K562 (cell line): ENCODE measurements around the gene COA7. TPM values are rescaled to one million over a fixed set of nuclear protein-coding genes. Genes with fewer than 3 reads are reported as not detected.

ENCODE experiments used
- polyA plus RNA-seq, 8 experiments: library from polyadenylated mRNA; depleted of rRNA in 4 of 8; stranded (reverse) in 5 of 8; unstranded in 3 of 8; fragments of >200 nt; fragmentation: Nextera tagmentation in 2 of 8; fragmentation: Illumina TruSeq in 1 of 8; extraction: Ambion mirVana in 2 of 8; extraction: Trizol in 1 of 8; gene quantifications; 2 replicates each; pipeline versions ENCODE4 v1.2.1 to v1.2.3, GENCODE V29; 2011 to 2014; ENCODE audit warnings: inconsistent platforms in 1 of 8, missing spikeins in 1 of 8
- total RNA-seq, 7 experiments: library from RNA; depleted of rRNA in 6 of 7; stranded (reverse); fragments of >200 nt in 6 of 7; fragmentation: Illumina TruSeq in 2 of 7; extraction: Trizol in 2 of 7; gene quantifications; 2 replicates each; pipeline versions ENCODE4 v1.2.1 to v1.2.3, GENCODE V29; 2011 to 2021; ENCODE audit warnings: low replicate concordance in 1 of 7
- TF ChIP-seq, protein P1 (sequence below), 2 experiments: fragments of 450-650 bp in 1 of 2; sonication (generic) in 1 of 2; formaldehyde crosslinking in 1 of 2; IDR thresholded peaks; 2 replicates each; pipeline versions ENCODE4 v1.7.1 to v1.9.0; 2016 to 2022; ENCODE audit warnings: inconsistent platforms in 1 of 2, mild to moderate bottlenecking in 1 of 2, missing genetic modification reagents in 1 of 2
- TF ChIP-seq, protein P2 (sequence below): sonication (generic); formaldehyde crosslinking; IDR thresholded peaks from 2 replicates; pipeline ENCODE4 v1.8.0; 2022; ENCODE audit warnings: mild to moderate bottlenecking, missing genetic modification reagents
- TF ChIP-seq, protein P3 (sequence below), 2 experiments: fragments of 450-650 bp; conservative IDR thresholded peaks; 2 replicates each; pipeline ENCODE4 v1.6.1; 2017; ENCODE audit warnings: mild to moderate bottlenecking in 2 of 2, moderate library complexity in 2 of 2
- TF ChIP-seq, protein P4 (sequence below): sonication (generic); formaldehyde crosslinking; IDR thresholded peaks from 2 replicates; pipeline ENCODE4 v1.8.0; 2022; ENCODE audit warnings: missing genetic modification reagents, mild to moderate bottlenecking, borderline replicate concordance

Gene COA7
- total and polyA plus RNA-seq, 9 of the 15 experiments (the other 6 are each of a cell fraction or from before 2014, with no cell fraction given), result 19.4 to 82.8 (median 51.0) TPM

DNA sequence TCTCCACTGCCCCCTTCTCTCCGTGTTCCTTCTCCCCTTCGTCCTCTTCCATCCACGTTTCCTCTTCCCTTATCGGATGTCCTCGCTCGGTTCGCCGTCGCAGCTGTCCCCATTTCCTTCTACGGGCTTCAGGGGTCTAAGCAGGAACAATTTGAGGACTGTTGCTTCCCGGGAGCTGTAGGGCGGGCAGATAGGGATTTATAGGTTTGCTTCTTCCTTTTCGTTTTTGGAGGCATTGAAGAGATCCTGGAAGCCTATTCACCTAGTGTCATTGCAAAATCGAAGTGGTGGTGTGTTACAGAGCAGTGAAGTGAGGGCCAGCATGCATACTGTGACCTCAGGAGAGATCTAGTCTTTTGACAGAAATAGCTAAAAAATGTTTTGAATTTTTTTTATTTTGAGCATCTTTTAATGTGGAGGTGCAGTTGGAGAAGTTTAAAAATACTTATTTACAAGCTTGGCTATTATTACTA, 29.0 kb upstream of the COA7 start (continued):
- TF ChIP-seq, protein P1, sequence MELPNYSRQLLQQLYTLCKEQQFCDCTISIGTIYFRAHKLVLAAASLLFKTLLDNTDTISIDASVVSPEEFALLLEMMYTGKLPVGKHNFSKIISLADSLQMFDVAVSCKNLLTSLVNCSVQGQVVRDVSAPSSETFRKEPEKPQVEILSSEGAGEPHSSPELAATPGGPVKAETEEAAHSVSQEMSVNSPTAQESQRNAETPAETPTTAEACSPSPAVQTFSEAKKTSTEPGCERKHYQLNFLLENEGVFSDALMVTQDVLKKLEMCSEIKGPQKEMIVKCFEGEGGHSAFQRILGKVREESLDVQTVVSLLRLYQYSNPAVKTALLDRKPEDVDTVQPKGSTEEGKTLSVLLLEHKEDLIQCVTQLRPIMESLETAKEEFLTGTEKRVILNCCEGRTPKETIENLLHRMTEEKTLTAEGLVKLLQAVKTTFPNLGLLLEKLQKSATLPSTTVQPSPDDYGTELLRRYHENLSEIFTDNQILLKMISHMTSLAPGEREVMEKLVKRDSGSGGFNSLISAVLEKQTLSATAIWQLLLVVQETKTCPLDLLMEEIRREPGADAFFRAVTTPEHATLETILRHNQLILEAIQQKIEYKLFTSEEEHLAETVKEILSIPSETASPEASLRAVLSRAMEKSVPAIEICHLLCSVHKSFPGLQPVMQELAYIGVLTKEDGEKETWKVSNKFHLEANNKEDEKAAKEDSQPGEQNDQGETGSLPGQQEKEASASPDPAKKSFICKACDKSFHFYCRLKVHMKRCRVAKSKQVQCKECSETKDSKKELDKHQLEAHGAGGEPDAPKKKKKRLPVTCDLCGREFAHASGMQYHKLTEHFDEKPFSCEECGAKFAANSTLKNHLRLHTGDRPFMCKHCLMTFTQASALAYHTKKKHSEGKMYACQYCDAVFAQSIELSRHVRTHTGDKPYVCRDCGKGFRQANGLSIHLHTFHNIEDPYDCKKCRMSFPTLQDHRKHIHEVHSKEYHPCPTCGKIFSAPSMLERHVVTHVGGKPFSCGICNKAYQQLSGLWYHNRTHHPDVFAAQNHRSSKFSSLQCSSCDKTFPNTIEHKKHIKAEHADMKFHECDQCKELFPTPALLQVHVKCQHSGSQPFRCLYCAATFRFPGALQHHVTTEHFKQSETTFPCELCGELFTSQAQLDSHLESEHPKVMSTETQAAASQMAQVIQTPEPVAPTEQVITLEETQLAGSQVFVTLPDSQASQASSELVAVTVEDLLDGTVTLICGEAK (IDR thresholded peaks at IDR 0.05), result peak; percentile 78
- TF ChIP-seq, protein P1 (CRISPR knock-in tag; IDR thresholded peaks at IDR 0.05), result no peak
- TF ChIP-seq, protein P2, sequence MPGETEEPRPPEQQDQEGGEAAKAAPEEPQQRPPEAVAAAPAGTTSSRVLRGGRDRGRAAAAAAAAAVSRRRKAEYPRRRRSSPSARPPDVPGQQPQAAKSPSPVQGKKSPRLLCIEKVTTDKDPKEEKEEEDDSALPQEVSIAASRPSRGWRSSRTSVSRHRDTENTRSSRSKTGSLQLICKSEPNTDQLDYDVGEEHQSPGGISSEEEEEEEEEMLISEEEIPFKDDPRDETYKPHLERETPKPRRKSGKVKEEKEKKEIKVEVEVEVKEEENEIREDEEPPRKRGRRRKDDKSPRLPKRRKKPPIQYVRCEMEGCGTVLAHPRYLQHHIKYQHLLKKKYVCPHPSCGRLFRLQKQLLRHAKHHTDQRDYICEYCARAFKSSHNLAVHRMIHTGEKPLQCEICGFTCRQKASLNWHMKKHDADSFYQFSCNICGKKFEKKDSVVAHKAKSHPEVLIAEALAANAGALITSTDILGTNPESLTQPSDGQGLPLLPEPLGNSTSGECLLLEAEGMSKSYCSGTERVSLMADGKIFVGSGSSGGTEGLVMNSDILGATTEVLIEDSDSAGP, result no peak
- TF ChIP-seq, protein P3, sequence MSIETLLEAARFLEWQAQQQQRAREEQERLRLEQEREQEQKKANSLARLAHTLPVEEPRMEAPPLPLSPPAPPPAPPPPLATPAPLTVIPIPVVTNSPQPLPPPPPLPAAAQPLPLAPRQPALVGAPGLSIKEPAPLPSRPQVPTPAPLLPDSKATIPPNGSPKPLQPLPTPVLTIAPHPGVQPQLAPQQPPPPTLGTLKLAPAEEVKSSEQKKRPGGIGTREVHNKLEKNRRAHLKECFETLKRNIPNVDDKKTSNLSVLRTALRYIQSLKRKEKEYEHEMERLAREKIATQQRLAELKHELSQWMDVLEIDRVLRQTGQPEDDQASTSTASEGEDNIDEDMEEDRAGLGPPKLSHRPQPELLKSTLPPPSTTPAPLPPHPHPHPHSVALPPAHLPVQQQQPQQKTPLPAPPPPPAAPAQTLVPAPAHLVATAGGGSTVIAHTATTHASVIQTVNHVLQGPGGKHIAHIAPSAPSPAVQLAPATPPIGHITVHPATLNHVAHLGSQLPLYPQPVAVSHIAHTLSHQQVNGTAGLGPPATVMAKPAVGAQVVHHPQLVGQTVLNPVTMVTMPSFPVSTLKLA (conservative IDR thresholded peaks at IDR 0.05), result peak; percentile 21 to 39; a peak in 2 of 4 replicates
- TF ChIP-seq, protein P4, sequence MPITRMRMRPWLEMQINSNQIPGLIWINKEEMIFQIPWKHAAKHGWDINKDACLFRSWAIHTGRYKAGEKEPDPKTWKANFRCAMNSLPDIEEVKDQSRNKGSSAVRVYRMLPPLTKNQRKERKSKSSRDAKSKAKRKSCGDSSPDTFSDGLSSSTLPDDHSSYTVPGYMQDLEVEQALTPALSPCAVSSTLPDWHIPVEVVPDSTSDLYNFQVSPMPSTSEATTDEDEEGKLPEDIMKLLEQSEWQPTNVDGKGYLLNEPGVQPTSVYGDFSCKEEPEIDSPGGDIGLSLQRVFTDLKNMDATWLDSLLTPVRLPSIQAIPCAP (CRISPR knock-in tag), result no peak
